Hematopoietic multipotent progenitor cell (in vitro differentiated cells): ENCODE data around the gene FMN2. TPM values are rescaled to one million over a fixed set of nuclear protein-coding genes. Genes with fewer than 3 reads are reported as not detected.
"Not testable (repeated sequence)": the region's sequence is repeated elsewhere in the genome, so short reads cannot be mapped to it uniquely, and the experiment has no call there.

ENCODE experiments used
- DNase-seq, 3 donors: peaks; one replicate each; pipeline ENCODE4 v3.0.0-alpha.2; 2011 to 2015; ENCODE audit warnings: low read depth in 2 of 3, low spot score in 2 of 3
- total RNA-seq: library from RNA; depleted of rRNA; stranded (reverse); fragments of >200 nt; gene quantifications from one replicate; pipeline ENCODE4 v1.2.3, GENCODE V29; 2012

The FMN2 gene
- total RNA-seq, 1 donor, result not detected

- no peak for DNase-seq
These were observed 202.9 kb downstream of the FMN2 start for GRCh38 chr1:240294566-240294965.

- no peak for DNase-seq
These were observed 204.1 kb downstream of the FMN2 start for GRCh38 chr1:240295811-240296210.

- DNase-seq, result no peak
These were observed 212.8 kb downstream of the FMN2 start for GRCh38 chr1:240304466-240304865.

GRCh38 chr1:240306673-240307072, 215.0 kb downstream of the FMN2 start:
- no peak for DNase-seq

GRCh38 chr1:240308096-240308495, 216.4 kb downstream of the FMN2 start:
- no peak for DNase-seq

GRCh38 chr1:240309769-240310168, 218.1 kb downstream of the FMN2 start:
- no peak for DNase-seq

- DNase-seq, result no peak
These were observed 218.7 kb downstream of the FMN2 start for GRCh38 chr1:240310226-240310925.

GRCh38 chr1:240312872-240313271, 221.2 kb downstream of the FMN2 start:
- DNase-seq, result no peak

GRCh38 chr1:240314845-240315801, 223.4 kb downstream of the FMN2 start:
- DNase-seq, result no peak

- no peak for DNase-seq
These were observed 228.3 kb downstream of the FMN2 start for GRCh38 chr1:240319998-240320397.

- no peak for DNase-seq
These were observed 229.0 kb downstream of the FMN2 start for GRCh38 chr1:240320659-240321058.

- no peak for DNase-seq
These were observed 231.3 kb downstream of the FMN2 start for GRCh38 chr1:240322943-240323342.

- DNase-seq, result not testable (repeated sequence)
These were observed 236.7 kb downstream of the FMN2 start for GRCh38 chr1:240328382-240328781.

GRCh38 chr1:240329443-240329842, 237.8 kb downstream of the FMN2 start:
- no peak for DNase-seq

- no peak for DNase-seq
These were observed 241.0 kb downstream of the FMN2 start for GRCh38 chr1:240332672-240333071.

GRCh38 chr1:240337781-240338180, 246.1 kb downstream of the FMN2 start:
- DNase-seq, result no peak

GRCh38 chr1:240338837-240339236, 247.2 kb downstream of the FMN2 start:
- no peak for DNase-seq

- DNase-seq, result no peak
These were observed 249.9 kb downstream of the FMN2 start for GRCh38 chr1:240341365-240342250.

- DNase-seq, result no peak
These were observed 250.6 kb downstream of the FMN2 start for GRCh38 chr1:240342251-240342625.

GRCh38 chr1:240343045-240343444, 251.4 kb downstream of the FMN2 start:
- DNase-seq, result no peak

GRCh38 chr1:240343966-240344365, 252.3 kb downstream of the FMN2 start:
- no peak for DNase-seq
